SKM-1 (cell line): ENCODE results near the gene PLXNB2.
"Not testable (repeated sequence)": the region's sequence is repeated elsewhere in the genome, so short reads cannot be mapped to it uniquely, and the experiment has no call there.

ENCODE experiments used
- DNase-seq: peaks from one replicate; lab custom pipeline; 2025; ENCODE audit not compliant: unreplicated experiment; lab: John Stamatoyannopoulos, UW

The PLXNB2 gene

GRCh38 chr22:50326956-50327710 is 19.7 kb upstream of the PLXNB2 start, which contains the start of gene DENND6B:
Gene DENND6B, minus strand, starts transcription at chr22:50327012. Its CDS starts 24 bp downstream, at chr22:50326988.
- peak; percentile 56 for DNase-seq

- DNase-seq, result no peak
Measured at GRCh38 chr22:50326225-50326955, 18.9 kb upstream of the PLXNB2 start.

- no peak for DNase-seq
Measured at GRCh38 chr22:50325444-50326224, 18.2 kb upstream of the PLXNB2 start.

- no peak for DNase-seq
Measured at GRCh38 chr22:50323900-50324299, 16.5 kb upstream of the PLXNB2 start.

GRCh38 chr22:50322382-50323104 is 15.1 kb upstream of the PLXNB2 start:
- not testable (repeated sequence) for DNase-seq

- DNase-seq, result no peak
Measured at GRCh38 chr22:50320671-50321325, 13.4 kb upstream of the PLXNB2 start.

GRCh38 chr22:50320116-50320515 is 12.7 kb upstream of the PLXNB2 start:
- no peak for DNase-seq

GRCh38 chr22:50319503-50319951 is 12.1 kb upstream of the PLXNB2 start:
- no peak for DNase-seq

- no peak for DNase-seq
Measured at GRCh38 chr22:50318698-50319411, 11.4 kb upstream of the PLXNB2 start.

GRCh38 chr22:50318356-50318697 is 10.9 kb upstream of the PLXNB2 start:
- DNase-seq, result no peak

- no peak for DNase-seq
Measured at GRCh38 chr22:50317674-50318073, 10.2 kb upstream of the PLXNB2 start.

GRCh38 chr22:50317178-50317577 is 9.7 kb upstream of the PLXNB2 start:
- no peak for DNase-seq

GRCh38 chr22:50316114-50317065 is 8.9 kb upstream of the PLXNB2 start:
- DNase-seq, result no peak

- DNase-seq, result no peak
Measured at GRCh38 chr22:50315289-50316113, 8.1 kb upstream of the PLXNB2 start.

GRCh38 chr22:50314455-50315288 is 7.2 kb upstream of the PLXNB2 start:
- peak; percentile 80 for DNase-seq

GRCh38 chr22:50314081-50314454 is 6.6 kb upstream of the PLXNB2 start:
- no peak for DNase-seq

- DNase-seq, result no peak
Measured at GRCh38 chr22:50313600-50313999, 6.2 kb upstream of the PLXNB2 start.
